Middle frontal gyrus (tissue), 1 donor: ENCODE results near the gene CCSER1.

Experiments used
- DNase-seq: peaks from one replicate; pipeline ENCODE4 v3.0.0-alpha.2; 2015; ENCODE audit warnings: low spot score; ENCODE audit errors: extremely low spot score

CCSER1 gene

DNA sequence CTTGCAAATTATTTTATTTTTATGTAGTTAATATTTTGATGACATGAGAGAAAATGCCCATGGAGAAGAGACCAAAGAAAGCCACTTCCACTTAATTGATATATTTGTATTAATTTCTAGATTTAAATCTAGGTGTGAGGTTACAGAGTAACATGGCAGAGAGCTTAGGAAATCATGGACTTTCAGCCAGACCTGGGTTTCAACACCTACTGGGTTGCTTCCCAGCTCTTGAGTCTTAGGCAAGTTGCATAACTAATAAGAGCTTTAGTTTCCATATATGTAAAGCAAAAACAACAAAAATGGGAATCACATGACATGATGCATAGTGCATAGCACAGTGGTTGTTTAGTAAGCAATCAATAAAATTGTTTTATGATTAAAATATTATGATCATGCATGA lies 413.3 kb downstream of the CCSER1 start:
- no peak for DNase-seq

GRCh38 chr4:90542216-90542615 lies 415.0 kb downstream of the CCSER1 start:
- no peak for DNase-seq

GRCh38 chr4:90543419-90544170 lies 416.4 kb downstream of the CCSER1 start:
- DNase-seq = no peak

GRCh38 chr4:90544532-90545045 lies 417.4 kb downstream of the CCSER1 start:
- DNase-seq = no peak

DNA sequence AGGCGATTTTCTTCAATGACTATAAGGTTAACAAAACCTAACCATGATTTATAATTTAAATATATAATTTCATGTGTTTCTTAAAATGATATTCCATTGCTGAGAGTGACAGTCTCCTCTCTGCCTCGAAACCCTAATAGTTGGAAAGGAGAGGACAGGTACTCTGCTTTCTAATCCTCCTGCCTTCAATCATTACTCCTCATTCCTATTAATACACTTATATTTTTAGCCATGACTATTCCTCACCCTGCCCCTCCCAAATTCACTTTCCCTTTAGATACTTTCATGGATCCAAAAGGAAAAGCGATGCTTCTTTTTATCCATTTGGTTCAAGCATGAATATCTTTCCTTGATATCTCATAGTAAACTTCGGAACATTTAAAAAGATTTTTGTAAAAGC lies 418.2 kb downstream of the CCSER1 start:
- no peak for DNase-seq

DNA sequence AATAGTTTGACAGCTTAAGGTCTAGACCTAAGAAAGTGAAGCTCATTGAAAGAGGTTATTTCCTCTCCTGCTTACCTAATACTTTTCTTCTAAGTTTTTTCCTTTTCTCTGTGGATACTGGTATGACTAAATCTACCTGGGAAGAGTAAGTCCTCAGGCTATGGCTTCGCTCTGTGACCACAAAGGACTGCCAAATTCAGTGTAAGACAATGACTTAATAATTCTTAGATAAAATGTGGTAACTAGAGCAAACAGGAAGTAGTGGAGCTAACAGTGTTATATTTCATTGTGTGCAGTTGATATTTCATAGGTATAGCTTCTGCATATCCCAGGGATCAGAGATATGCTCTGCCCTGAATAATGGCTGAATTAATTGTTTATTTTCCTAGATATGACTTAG lies 418.9 kb downstream of the CCSER1 start:
- DNase-seq = no peak

- DNase-seq = no peak
Observed at GRCh38 chr4:90570615-90571014, 443.4 kb downstream of the CCSER1 start.

- DNase-seq = no peak
Observed at GRCh38 chr4:90572996-90573395, 445.8 kb downstream of the CCSER1 start.

GRCh38 chr4:90575371-90575770 lies 448.2 kb downstream of the CCSER1 start:
- DNase-seq = no peak

DNA sequence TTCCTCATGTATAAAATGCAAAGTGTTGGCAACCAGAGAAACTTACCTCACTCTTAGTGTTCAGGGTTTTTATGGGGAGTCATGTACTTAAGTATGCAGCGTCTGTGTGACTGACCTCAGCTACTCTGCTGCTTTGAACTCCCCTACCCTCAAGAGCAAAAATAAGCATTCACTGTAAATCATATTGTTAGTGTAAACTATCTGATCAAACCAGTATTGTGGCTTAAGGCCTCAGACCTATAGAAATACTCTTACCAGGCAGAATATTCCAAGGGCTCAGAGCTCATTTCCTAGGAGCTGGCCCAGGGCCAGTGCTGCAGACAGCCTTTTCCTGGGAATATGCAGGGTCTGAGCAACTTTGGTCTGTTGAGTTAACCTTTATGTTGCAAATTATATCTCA lies 453.1 kb downstream of the CCSER1 start:
- no peak for DNase-seq

DNA sequence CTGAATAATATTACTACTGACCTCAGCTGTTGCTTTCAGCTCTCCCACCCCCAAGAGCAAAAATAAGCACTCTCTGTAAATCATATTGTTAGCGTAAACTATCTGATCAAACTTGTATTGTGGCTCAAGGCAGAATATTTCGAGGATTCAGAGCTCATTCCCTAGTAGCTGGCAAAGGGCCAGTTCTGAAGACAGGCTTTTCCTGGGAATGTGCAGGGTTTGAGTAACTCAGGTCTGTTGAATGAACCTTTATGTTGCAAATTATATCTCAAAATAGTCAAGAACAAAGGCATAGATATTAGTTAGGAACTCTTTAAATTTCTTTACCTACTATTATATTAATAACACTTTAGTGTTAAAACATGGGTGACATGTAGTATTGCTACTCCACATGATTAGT lies 454.9 kb downstream of the CCSER1 start:
- DNase-seq = no peak

GRCh38 chr4:90584051-90584450 lies 456.9 kb downstream of the CCSER1 start:
- no peak for DNase-seq

DNA sequence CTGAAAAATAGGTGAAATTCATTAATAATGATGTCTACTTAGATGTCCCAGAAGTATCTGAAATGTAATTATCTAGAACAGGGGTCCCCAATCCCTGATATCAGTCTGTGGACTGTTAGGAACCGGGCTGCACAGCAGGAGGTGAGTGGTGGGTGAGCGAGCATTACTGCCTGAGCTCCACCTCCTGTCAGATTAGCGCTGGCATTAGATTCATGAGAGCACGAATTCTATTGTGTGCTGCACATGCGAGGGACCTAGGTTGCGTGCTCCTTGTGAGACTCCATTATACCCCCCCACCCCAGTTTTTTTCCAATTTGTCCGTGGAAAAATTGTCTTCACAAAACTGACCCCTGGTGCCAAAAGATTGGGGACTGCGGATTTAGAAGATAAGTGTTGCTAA lies 458.8 kb downstream of the CCSER1 start:
- DNase-seq = no peak

GRCh38 chr4:90586799-90587198 lies 459.6 kb downstream of the CCSER1 start:
- no peak for DNase-seq

- DNase-seq = no peak
Observed at GRCh38 chr4:90597927-90598326, 470.7 kb downstream of the CCSER1 start.

GRCh38 chr4:90598741-90599140 lies 471.5 kb downstream of the CCSER1 start:
- no peak for DNase-seq

DNA sequence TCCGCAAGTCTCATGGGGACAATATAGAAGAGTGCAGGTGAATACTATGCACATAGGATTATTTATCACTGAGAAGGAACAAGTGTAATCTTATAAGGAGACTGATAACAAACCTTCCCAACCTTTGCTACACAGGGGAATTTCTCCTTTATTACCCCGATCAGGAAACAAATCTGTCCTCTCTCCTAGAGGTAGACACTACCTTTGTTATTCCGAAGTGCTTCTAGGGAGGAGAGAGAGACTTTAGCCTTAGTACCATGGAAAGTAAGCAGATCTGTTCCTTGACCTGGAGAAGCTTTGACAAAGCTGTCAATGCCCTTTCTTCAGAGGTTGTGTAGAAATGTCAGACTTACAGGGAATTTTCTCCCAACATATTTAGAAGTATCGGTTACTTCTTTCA lies 475.5 kb downstream of the CCSER1 start:
- DNase-seq = no peak

GRCh38 chr4:90603540-90603939 lies 476.3 kb downstream of the CCSER1 start:
- no peak for DNase-seq

GRCh38 chr4:90606781-90607180 lies 479.6 kb downstream of the CCSER1 start:
- DNase-seq = no peak

DNA sequence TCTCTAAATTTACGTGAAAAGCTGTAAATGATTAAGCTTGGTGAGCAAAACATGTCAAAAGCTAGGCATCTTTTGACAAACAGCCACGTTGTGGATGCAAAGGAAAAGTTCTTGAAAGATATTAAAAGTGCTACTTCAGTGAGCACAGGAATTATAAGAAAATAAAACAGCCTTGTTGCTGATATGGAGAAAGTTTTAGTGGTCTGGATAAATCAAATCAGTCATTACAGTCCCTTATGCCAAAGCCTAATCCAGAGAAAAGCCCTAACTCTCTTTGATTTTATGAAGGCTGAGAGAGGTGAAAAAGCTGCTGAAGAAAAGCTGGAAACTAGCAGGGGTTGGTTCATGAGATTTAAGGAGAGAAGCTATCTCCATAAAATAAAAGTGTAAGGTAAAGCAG lies 487.2 kb downstream of the CCSER1 start:
- DNase-seq = no peak

- DNase-seq = no peak
Observed at GRCh38 chr4:90621080-90621479, 493.9 kb downstream of the CCSER1 start.

DNA sequence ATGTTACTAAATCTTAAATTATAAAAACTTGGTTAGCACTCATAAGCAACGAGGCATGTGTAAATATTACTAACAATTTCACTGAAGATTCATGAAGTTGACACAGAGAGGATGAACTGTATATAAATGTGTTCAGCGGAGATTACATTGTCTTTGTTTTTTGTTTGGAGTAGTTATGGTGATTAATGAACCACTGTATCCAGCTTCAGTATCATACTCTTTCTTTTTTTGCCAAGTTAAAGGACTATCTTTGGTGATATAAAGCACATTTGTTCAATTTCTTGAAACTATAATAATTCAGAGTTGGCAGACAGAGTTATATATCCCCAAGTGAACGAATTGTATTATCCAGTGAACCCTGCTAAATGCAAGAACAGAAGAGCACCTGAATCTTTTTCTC lies 497.6 kb downstream of the CCSER1 start:
- no peak for DNase-seq

DNA sequence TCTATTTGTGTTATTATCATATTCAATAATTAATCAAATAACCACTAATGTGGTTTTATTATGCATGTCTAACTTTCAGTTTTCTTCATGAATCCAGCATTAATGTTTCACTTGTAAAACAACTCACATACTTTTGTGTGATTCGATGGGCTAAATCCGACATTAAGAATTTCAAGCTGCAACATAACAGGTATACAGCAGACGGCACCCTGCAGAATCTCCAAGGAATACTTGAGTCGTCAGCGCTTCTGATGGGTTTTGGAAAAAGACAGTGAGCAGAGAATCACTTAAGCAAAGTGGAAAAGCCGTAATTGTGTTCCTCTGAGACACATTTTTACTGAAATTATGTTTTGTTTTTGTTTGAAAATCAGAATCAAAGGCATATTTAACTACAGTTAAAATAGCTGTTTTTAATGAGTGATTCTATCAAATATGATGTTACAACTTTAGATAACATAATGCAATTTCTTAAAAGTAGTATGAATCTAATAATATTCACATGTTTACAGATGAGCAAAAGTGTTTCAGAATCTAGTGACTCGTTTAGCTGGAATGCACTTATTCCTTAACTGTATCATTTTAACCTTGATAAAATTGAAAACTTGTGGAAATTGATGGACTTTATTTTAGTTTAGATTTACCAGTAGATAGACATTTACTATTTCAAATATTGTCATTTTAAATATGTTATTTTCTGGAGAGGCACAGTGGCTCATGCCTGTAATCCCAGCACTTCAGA lies 514.8 kb downstream of the CCSER1 start:
- no peak for DNase-seq
